ENCODE measurements around the gene NCAM1. TPM values are rescaled to one million over a fixed set of nuclear protein-coding genes. Genes with fewer than 3 reads are reported as not detected.
A peak's percentile ranks its signal among the peaks of the same experiment; 100 is the strongest.

Gene NCAM1
- total and polyA plus RNA-seq, 2 experiments from 2014 or later = 0.76 to 1.6 TPM

DNA sequence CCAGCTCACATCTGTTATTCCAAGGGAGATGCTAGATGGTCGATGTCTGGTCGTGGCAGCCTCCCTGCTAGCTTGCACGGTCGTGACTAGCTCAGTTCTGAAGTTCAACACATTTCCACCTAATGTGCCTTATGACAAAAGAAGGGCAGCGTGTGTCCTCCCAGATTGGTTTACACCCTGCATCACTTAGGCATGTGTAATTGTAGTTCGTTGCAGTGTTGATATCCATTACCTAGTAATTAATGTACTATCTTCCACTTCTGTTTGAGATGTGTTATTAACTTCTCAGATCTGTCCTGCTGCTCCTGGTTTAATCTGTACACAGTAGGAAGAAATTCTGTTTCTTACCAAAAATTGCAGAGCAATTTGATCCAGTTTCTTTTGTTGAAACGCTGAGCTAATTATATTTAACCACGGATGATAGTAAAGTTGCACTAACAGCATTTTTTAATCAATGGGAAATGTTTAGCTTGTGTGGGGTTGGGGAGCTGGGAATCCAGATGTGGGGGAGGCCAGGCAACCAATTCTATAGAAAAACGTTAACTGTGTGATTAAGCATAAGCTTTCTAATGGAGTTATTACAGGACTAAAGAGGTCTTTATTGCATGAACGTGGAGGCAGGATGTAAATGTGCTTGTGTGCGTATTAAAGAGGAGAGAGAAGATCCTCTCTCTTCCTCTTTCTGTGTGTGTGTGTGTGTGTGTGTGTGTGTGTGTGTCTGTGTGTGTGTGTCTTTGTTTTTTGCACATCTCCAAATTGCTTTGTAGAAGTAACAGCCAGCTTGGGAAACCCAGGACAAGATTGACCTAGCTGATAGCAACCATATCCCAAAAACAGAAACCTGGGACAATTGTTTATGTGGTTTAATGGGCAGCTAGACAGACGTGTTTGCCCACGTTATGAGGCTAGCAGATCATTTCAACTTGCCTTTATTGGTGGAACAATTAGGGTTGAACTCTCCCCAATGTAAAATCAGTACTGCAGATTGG lies 207.4 kb downstream of the NCAM1 start:
- H3K4me2 ChIP-seq = no peak overlapping the region
- no peaks in the 10 kb centered on the region for H3K36me3 ChIP-seq (ENCODE audit: insufficient read depth)
- H2AFZ ChIP-seq = no peak overlapping the region
- TF ChIP-seq EZH2phosphoT487 (IDR thresholded peaks at IDR 0.05; ENCODE audit: unreplicated experiment) = no peak
- TF ChIP-seq EZH2 (IDR thresholded peaks at IDR 0.05; ENCODE audit: low read depth, unreplicated experiment) = no peak
- TF ChIP-seq, protein P1, sequence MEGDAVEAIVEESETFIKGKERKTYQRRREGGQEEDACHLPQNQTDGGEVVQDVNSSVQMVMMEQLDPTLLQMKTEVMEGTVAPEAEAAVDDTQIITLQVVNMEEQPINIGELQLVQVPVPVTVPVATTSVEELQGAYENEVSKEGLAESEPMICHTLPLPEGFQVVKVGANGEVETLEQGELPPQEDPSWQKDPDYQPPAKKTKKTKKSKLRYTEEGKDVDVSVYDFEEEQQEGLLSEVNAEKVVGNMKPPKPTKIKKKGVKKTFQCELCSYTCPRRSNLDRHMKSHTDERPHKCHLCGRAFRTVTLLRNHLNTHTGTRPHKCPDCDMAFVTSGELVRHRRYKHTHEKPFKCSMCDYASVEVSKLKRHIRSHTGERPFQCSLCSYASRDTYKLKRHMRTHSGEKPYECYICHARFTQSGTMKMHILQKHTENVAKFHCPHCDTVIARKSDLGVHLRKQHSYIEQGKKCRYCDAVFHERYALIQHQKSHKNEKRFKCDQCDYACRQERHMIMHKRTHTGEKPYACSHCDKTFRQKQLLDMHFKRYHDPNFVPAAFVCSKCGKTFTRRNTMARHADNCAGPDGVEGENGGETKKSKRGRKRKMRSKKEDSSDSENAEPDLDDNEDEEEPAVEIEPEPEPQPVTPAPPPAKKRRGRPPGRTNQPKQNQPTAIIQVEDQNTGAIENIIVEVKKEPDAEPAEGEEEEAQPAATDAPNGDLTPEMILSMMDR (conservative IDR thresholded peaks at IDR 0.05; ENCODE audit: low read depth in 2 of 2) = no peak
- no peak for TF ChIP-seq ZNF331 (CRISPR knock-in tag; IDR thresholded peaks at IDR 0.05; ENCODE audit: low read depth)
- TF ChIP-seq CREB1 (CRISPR knock-in tag; IDR thresholded peaks at IDR 0.05; ENCODE audit: low read depth) = no peak
- ATAC-seq (no peak), DNase-seq (ENCODE audit: low spot score) (no peak)
- H4K20me1 ChIP-seq (replicated peaks; ENCODE audit: insufficient read depth) = no peaks in the 10 kb centered on the region
- Mint-ChIP-seq H3K27me3 (ENCODE audit: insufficient read depth, low read depth, poor library complexity) (peaks cover 5% of the 10 kb centered on the region), H3K4me1 (peaks cover 9% of the 10 kb centered on the region; the same call in 2 of the 3 replicates), H3K27ac (no peak overlapping the region), H3K36me3 (ENCODE audit: low read depth) (no peaks in the 10 kb centered on the region), H3K4me3 (no peak overlapping the region), H3K9me3 (no peaks in the 10 kb centered on the region)
- no peak overlapping the region for H3K27ac ChIP-seq (ENCODE audit: low read depth)
- no peaks in the 10 kb centered on the region for H3F3A ChIP-seq (replicated peaks; ENCODE audit: low read depth)
- H3K4me1 ChIP-seq (ENCODE audit: insufficient read depth) = peaks cover 9% of the 10 kb centered on the region; the same call in 1 of the 2 replicates
- no peak overlapping the region for H3K4me3 ChIP-seq
- H3K9me2 ChIP-seq (ENCODE audit: insufficient read depth) = no peaks in the 10 kb centered on the region
- H3K79me2 ChIP-seq (replicated peaks; ENCODE audit: insufficient read depth) = no peaks in the 10 kb centered on the region
- H3K27me3 ChIP-seq (ENCODE audit: insufficient read depth) = no peaks in the 10 kb centered on the region

DNA sequence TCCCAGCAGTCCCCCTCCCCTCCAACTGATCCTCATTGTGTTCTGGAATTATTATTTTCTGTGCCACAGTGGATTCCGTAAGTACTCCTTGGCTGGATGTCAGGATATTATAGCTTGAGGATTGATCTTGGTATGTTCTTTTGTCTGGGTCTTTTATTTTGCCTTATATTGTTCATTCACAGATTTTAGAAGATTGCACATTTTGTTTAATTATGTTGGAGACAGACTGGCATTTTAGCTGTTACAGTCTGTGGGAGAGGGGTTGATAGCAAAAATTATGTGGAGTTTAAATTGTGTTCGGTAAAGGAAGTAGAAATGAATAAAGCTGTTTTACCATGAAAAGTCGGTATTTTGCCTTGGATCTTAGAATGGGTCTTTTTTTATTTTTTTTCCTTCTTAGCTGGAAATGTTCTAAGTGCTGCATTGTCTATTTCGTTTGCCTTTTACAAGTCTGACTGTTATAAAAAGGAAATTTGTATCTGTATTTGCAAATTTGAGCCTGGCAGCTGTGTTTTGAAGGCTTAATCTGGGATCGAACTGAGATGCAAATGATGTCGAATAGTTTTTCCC lies 211.2 kb downstream of the NCAM1 start:
- Mint-ChIP-seq H3K27ac (0 out of 2 replicates have a peak overlapping the region, but pooled peaks have one; percentile 2), H3K4me1 (peaks cover 9% of the 10 kb centered on the region; the same call in 2 of the 3 replicates), H3K4me3 (no peak overlapping the region), H3K9me3 (no peaks in the 10 kb centered on the region), H3K27me3 (ENCODE audit: insufficient read depth, low read depth, poor library complexity) (no peaks in the 10 kb centered on the region), H3K36me3 (ENCODE audit: low read depth) (no peaks in the 10 kb centered on the region)
- H3K36me3 ChIP-seq (ENCODE audit: insufficient read depth) = no peaks in the 10 kb centered on the region
- no peaks in the 10 kb centered on the region for H3K27me3 ChIP-seq (ENCODE audit: insufficient read depth)
- H3K27ac ChIP-seq (ENCODE audit: low read depth) = no peak overlapping the region
- no peaks in the 10 kb centered on the region for H3F3A ChIP-seq (replicated peaks; ENCODE audit: low read depth)
- peaks cover 9% of the 10 kb centered on the region; the same call in 1 of the 2 replicates for H3K4me1 ChIP-seq (ENCODE audit: insufficient read depth)
- H3K4me2 ChIP-seq = no peak overlapping the region
- peak overlapping the region; percentile 56; the same call in 1 of the 2 replicates for H2AFZ ChIP-seq
- DNase-seq (ENCODE audit: low spot score) = no peak
- ATAC-seq = no peak
- 0 out of 2 replicates have a peak, but pooled peaks cover 3% of the 10 kb centered on the region for H3K9me2 ChIP-seq (ENCODE audit: insufficient read depth)
- no peaks in the 10 kb centered on the region for H3K79me2 ChIP-seq (replicated peaks; ENCODE audit: insufficient read depth)
- H3K4me3 ChIP-seq = no peak overlapping the region
- no peaks in the 10 kb centered on the region for H4K20me1 ChIP-seq (replicated peaks; ENCODE audit: insufficient read depth)
- TF ChIP-seq, protein P2, sequence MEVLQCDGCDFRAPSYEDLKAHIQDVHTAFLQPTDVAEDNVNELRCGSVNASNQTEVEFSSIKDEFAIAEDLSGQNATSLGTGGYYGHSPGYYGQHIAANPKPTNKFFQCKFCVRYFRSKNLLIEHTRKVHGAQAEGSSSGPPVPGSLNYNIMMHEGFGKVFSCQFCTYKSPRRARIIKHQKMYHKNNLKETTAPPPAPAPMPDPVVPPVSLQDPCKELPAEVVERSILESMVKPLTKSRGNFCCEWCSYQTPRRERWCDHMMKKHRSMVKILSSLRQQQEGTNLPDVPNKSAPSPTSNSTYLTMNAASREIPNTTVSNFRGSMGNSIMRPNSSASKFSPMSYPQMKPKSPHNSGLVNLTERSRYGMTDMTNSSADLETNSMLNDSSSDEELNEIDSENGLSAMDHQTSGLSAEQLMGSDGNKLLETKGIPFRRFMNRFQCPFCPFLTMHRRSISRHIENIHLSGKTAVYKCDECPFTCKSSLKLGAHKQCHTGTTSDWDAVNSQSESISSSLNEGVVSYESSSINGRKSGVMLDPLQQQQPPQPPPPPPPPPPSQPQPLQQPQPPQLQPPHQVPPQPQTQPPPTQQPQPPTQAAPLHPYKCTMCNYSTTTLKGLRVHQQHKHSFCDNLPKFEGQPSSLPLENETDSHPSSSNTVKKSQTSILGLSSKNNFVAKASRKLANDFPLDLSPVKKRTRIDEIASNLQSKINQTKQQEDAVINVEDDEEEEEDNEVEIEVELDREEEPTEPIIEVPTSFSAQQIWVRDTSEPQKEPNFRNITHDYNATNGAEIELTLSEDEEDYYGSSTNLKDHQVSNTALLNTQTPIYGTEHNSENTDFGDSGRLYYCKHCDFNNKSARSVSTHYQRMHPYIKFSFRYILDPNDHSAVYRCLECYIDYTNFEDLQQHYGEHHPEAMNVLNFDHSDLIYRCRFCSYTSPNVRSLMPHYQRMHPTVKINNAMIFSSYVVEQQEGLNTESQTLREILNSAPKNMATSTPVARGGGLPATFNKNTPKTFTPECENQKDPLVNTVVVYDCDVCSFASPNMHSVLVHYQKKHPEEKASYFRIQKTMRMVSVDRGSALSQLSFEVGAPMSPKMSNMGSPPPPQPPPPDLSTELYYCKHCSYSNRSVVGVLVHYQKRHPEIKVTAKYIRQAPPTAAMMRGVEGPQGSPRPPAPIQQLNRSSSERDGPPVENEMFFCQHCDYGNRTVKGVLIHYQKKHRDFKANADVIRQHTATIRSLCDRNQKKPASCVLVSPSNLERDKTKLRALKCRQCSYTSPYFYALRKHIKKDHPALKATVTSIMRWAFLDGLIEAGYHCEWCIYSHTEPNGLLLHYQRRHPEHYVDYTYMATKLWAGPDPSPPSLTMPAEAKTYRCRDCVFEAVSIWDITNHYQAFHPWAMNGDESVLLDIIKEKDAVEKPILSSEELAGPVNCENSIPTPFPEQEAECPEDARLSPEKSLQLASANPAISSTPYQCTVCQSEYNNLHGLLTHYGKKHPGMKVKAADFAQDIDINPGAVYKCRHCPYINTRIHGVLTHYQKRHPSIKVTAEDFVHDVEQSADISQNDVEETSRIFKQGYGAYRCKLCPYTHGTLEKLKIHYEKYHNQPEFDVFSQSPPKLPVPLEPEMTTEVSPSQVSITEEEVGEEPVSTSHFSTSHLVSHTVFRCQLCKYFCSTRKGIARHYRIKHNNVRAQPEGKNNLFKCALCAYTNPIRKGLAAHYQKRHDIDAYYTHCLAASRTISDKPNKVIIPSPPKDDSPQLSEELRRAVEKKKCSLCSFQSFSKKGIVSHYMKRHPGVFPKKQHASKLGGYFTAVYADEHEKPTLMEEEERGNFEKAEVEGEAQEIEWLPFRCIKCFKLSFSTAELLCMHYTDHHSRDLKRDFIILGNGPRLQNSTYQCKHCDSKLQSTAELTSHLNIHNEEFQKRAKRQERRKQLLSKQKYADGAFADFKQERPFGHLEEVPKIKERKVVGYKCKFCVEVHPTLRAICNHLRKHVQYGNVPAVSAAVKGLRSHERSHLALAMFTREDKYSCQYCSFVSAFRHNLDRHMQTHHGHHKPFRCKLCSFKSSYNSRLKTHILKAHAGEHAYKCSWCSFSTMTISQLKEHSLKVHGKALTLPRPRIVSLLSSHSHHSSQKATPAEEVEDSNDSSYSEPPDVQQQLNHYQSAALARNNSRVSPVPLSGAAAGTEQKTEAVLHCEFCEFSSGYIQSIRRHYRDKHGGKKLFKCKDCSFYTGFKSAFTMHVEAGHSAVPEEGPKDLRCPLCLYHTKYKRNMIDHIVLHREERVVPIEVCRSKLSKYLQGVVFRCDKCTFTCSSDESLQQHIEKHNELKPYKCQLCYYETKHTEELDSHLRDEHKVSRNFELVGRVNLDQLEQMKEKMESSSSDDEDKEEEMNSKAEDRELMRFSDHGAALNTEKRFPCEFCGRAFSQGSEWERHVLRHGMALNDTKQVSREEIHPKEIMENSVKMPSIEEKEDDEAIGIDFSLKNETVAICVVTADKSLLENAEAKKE (CRISPR knock-in tag; IDR thresholded peaks at IDR 0.05) = no peak
- TF ChIP-seq STAT1 (IDR thresholded peaks at IDR 0.05; ENCODE audit: unreplicated experiment) = no peak
- TF ChIP-seq, protein P1 (conservative IDR thresholded peaks at IDR 0.05; ENCODE audit: low read depth in 2 of 2) = no peak
- no peak for TF ChIP-seq EZH2 (IDR thresholded peaks at IDR 0.05; ENCODE audit: low read depth, unreplicated experiment)
- no peak for TF ChIP-seq NANOG (IDR thresholded peaks at IDR 0.05; ENCODE audit: borderline replicate concordance)
